Measurements from ENCODE around the gene NDUFB6. TPM values are rescaled to one million over a fixed set of nuclear protein-coding genes. Genes with fewer than 3 reads are reported as not detected.

The NDUFB6 gene
- total and polyA plus RNA-seq, 10 of the 15 experiments (the other 5 are each of a cell fraction or from before 2014, with no cell fraction given), result 26.3 to 269 (median 61.4) TPM

GRCh38 chr9:32589083-32589723, 16.2 kb upstream of the NDUFB6 start:
- ATAC-seq (peak; percentile 88), DNase-seq (ENCODE audit: low read depth, low spot score) (no peak), FAIRE-seq (peak; percentile 18)
- H3K79me2 ChIP-seq (ENCODE audit: control insufficient read depth, insufficient read depth, low read length), result no peaks in the 10 kb centered on the region
- H3K27me3 ChIP-seq (replicated peaks in 1 of 2; ENCODE audit: control insufficient read depth in 2 of 2, insufficient read depth in 2 of 2, low read length in 1 of 2), result no peaks in the 10 kb centered on the region
- no peaks in the 10 kb centered on the region for H3K4me1 ChIP-seq (ENCODE audit: control insufficient read depth, insufficient read depth, low read length)
- no peak overlapping the region for H3K4me2 ChIP-seq (ENCODE audit: control insufficient read depth, insufficient read depth)
- no peak overlapping the region; the same call in 1 of the 2 replicates for H2AFZ ChIP-seq (ENCODE audit: control insufficient read depth, low read depth, low read length)
- POLR2A ChIA-PET, result interaction anchor here (0.6 kb wide), 1 partner anchor 380 kb away, joined by 5 read pairs; no protein-coding TSS in a partner anchor
- no peaks in the 10 kb centered on the region for H3K36me3 ChIP-seq (ENCODE audit: control insufficient read depth in 2 of 2, insufficient read depth in 2 of 2, low read length in 1 of 2)
- no TSS peak for BruUV-seq (replicated peaks)
- WGBS (ENCODE audit: insufficient coverage, insufficient replicate concordance, low lambda C conversion rate, missing lambda C conversion rate), result 47% methylated on average over 6 of the region's 6 CpGs
- H3K27ac ChIP-seq (ENCODE audit: control insufficient read depth, insufficient read depth), result no peak overlapping the region
- no peaks in the 10 kb centered on the region for H3K9me3 ChIP-seq (replicated peaks; ENCODE audit: control insufficient read depth, insufficient read depth, low read length)
- in situ Hi-C loops (cut with MboI), result no loop called here
- intact Hi-C loops (cut with micrococcal nuclease; ENCODE audit: unreplicated experiment), result loop anchor here (2.0 to 5.0 kb wide), 2 partner anchors 113 to 380 kb away; no protein-coding TSS in a partner anchor
- no peak overlapping the region for H3K4me3 ChIP-seq
- H3K9ac ChIP-seq (ENCODE audit: control insufficient read depth, insufficient read depth, low read length), result no peak overlapping the region
- CTCF ChIA-PET, result interaction anchor here (0.7 to 6.9 kb wide), 14 partner anchors 9 to 385 kb away, joined by 3 to 95 read pairs (median 4); partner anchors contain the start of gene NDUFB6
- RAD21 ChIA-PET (ENCODE audit: unreplicated experiment), result interaction anchor here (0.6 to 2.4 kb wide), 7 partner anchors 10 to 883 kb away, joined by 3 to 27 read pairs (median 4); no protein-coding TSS in a partner anchor
- no peaks in the 10 kb centered on the region for H4K20me1 ChIP-seq (ENCODE audit: control insufficient read depth, insufficient read depth)
- SMC1A ChIA-PET (ENCODE audit: uncharacterized antibody, unreplicated experiment), result interaction anchor here (1.0 to 4.2 kb wide), 7 partner anchors 10 to 379 kb away, joined by 3 to 41 read pairs (median 5); no protein-coding TSS in a partner anchor
- TF ChIP-seq IRF3 (IDR thresholded peaks at IDR 0.05) (no peak), SIX5 (IDR thresholded peaks at IDR 0.05; ENCODE audit: low read depth, low read length, severe bottlenecking) (no peak), SRF (IDR thresholded peaks at IDR 0.05; ENCODE audit: low read depth in 2 of 2, low read length in 2 of 2) (no peak), WRNIP1 (IDR thresholded peaks at IDR 0.05; ENCODE audit: borderline replicate concordance, low read depth, low read length) (no peak), CBFB (IDR thresholded peaks at IDR 0.05; ENCODE audit: low read depth) (no peak), ZNF592 (IDR thresholded peaks at IDR 0.05) (no peak), CTCF (IDR thresholded peaks at IDR 0.05 in 2 of 3, conservative IDR thresholded peaks at IDR 0.05 in 1 of 3; ENCODE audit: control insufficient read depth in 2 of 3, extremely low read depth in 1 of 3, insufficient read depth in 1 of 3, low read depth in 3 of 3, low read length in 3 of 3) (peak; percentile 39 to 56 (median 56); a peak in 5 of 6 replicates), RAD21 (IDR thresholded peaks at IDR 0.05; ENCODE audit: insufficient read depth, low read depth, low read length) (peak; percentile 65), ZBTB4 (CRISPR knock-in tag; IDR thresholded peaks at IDR 0.05) (no peak)

Data from GM12878 (cell line).